ENCODE data around the gene TOP3B. TPM values are rescaled to one million over a fixed set of nuclear protein-coding genes. Genes with fewer than 3 reads are reported as not detected.

Gene TOP3B
- total RNA-seq, 4 donors from 2014 or later, result 12.3 to 27.5 (median 20.4) TPM

DNA sequence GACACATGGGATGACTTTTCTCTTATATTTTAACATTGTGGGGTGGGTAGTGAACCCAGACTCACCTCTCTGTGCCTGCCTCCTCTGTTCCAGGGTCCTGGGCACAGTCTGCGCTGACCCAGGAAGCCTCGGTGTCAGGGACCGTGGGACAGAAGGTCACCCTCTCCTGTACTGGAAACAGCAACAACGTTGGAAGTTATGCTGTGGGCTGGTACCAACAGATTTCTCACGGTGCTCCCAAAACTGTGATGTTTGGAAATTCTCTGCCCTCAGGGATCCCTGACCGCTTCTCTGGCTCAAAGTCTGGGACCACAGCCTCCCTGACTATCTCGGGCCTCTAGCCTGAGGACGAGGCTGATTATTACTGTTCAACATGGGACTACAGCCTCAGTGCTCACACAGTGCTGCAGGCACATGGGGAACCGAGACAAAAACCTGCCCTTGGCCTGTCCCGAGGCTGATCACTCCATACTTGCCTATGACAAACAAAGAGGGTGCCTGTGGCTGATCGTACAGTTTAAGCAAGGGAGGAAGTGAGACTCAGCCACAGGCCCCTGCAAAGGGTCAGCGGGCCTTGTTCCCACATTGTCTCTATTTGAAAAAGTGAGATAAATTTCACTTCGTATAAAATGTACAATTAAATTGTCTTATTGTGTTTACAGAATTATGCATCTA lies 43.7 kb upstream of the TOP3B start:
- Histone ChIP-seq H3K4me3 (no peak overlapping the region), H3K27ac (replicated peaks in 1 of 4) (no peak overlapping the region), H3K4me1 (peaks cover 0 to 14% (median 2%) of the 10 kb centered on the region in 4 donors), H3K9me3 (no peaks in the 10 kb centered on the region), H3K27me3 (peaks cover 0 to 4% (median 0%) of the 10 kb centered on the region in 4 donors), H3K36me3 (no peaks in the 10 kb centered on the region)
- 78% methylated on average over 13 of the region's 13 CpGs for WGBS
- TF ChIP-seq EP300 (IDR thresholded peaks at IDR 0.05), result no peak
- TF ChIP-seq POLR2A (IDR thresholded peaks at IDR 0.05; ENCODE audit: low read depth), result no peak
- TF ChIP-seq, protein P1, sequence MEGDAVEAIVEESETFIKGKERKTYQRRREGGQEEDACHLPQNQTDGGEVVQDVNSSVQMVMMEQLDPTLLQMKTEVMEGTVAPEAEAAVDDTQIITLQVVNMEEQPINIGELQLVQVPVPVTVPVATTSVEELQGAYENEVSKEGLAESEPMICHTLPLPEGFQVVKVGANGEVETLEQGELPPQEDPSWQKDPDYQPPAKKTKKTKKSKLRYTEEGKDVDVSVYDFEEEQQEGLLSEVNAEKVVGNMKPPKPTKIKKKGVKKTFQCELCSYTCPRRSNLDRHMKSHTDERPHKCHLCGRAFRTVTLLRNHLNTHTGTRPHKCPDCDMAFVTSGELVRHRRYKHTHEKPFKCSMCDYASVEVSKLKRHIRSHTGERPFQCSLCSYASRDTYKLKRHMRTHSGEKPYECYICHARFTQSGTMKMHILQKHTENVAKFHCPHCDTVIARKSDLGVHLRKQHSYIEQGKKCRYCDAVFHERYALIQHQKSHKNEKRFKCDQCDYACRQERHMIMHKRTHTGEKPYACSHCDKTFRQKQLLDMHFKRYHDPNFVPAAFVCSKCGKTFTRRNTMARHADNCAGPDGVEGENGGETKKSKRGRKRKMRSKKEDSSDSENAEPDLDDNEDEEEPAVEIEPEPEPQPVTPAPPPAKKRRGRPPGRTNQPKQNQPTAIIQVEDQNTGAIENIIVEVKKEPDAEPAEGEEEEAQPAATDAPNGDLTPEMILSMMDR (IDR thresholded peaks at IDR 0.05), result no peak
- TF ChIP-seq POLR2AphosphoS5 (IDR thresholded peaks at IDR 0.05), result no peak
- intact Hi-C loops (cut with DNase I), result no loop called here
- peak; percentile 75 for DNase-seq (ENCODE audit: extremely low spot score)

DNA sequence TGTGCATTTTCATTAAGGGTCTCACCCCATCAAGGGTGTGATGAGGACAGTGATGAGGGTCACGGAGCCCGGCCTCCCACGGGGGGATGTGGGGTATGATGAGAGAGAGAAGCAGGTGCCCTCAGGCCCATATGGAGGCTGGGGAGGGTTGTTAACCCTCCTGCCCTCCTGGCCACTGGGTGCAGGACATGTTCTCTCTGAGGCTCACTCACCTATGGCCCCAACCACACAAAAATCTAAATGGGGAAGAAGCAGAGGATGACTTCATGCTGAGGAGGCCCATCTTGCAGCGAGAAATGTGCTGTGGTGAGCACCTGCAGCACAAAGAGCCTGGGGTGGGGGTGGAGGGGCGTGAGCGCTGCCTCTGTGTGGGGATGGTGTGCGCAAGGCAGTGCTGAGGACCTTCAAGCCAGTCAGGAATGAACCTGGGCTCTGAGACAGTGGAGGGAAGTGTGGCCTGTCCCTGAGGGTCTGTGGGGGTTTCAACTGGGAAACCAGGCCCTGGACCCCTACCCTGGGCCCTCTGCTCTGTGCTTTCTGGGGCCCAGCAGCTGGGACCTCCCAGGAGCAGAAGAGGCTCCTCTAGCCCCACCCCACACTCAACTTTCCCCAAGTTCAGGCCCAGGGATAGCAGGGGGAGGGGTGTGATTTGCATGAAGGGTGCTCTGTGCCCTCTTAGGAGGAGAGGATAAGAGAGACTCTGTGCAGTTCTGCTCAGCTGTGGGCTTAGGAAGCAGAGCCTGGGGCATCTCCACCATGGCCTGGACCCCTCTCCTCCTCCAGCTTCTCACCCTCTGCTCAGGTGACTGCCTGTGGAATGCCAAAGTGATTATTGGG lies 43.0 kb upstream of the TOP3B start:
- 87% methylated on average over 7 of the region's 7 CpGs for WGBS
- Histone ChIP-seq H3K36me3 (no peaks in the 10 kb centered on the region), H3K4me3 (no peak overlapping the region), H3K27me3 (peaks cover 0 to 4% (median 0%) of the 10 kb centered on the region in 4 donors), H3K4me1 (peaks cover 0 to 6% (median 0%) of the 10 kb centered on the region in 4 donors), H3K9me3 (no peaks in the 10 kb centered on the region), H3K27ac (replicated peaks in 1 of 4) (no peak overlapping the region)
- intact Hi-C loops (cut with DNase I), result no loop called here
- DNase-seq (ENCODE audit: extremely low spot score), result peak; percentile 39
- TF ChIP-seq POLR2AphosphoS5 (IDR thresholded peaks at IDR 0.05) (no peak), EP300 (IDR thresholded peaks at IDR 0.05) (no peak)

DNA sequence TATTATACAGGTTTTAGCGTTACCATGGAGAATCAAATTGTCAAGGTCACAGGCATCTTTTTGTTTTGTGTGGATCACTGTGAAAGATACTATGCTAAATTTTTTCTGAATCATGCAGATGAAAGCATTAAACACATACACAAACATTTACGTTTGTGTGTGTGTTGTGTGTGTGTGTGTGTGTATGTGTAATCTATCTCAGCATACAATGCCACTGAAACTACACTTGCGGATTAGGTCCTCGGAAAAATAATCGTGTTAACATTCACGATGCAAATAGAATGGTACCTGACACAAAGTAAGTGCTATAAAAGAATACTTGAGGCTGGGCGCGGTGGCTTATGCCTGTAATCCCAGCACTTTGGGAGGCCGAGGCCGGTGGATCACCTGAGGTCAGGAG lies 41.9 kb upstream of the TOP3B start:
- no peak overlapping the region for H3K4me3 ChIP-seq
- intact Hi-C loops (cut with DNase I), result no loop called here
- WGBS, result 96% methylated on average over 10 of the region's 10 CpGs
- DNase-seq (ENCODE audit: extremely low spot score), result no peak
- H3K36me3 ChIP-seq, result no peaks in the 10 kb centered on the region
- TF ChIP-seq, protein P1 (IDR thresholded peaks at IDR 0.05), result no peak
- no peak for TF ChIP-seq POLR2A (IDR thresholded peaks at IDR 0.05; ENCODE audit: low read depth)
- TF ChIP-seq EP300 (IDR thresholded peaks at IDR 0.05), result no peak
- no peak for TF ChIP-seq POLR2AphosphoS5 (IDR thresholded peaks at IDR 0.05)
- H3K27me3 ChIP-seq, result peaks cover 0 to 6% (median 0%) of the 10 kb centered on the region in 4 donors
- H3K9me3 ChIP-seq, result no peaks in the 10 kb centered on the region
- H3K27ac ChIP-seq (replicated peaks in 1 of 4), result no peak overlapping the region
- H3K4me1 ChIP-seq, result peaks cover 0 to 5% (median 0%) of the 10 kb centered on the region in 4 donors

DNA sequence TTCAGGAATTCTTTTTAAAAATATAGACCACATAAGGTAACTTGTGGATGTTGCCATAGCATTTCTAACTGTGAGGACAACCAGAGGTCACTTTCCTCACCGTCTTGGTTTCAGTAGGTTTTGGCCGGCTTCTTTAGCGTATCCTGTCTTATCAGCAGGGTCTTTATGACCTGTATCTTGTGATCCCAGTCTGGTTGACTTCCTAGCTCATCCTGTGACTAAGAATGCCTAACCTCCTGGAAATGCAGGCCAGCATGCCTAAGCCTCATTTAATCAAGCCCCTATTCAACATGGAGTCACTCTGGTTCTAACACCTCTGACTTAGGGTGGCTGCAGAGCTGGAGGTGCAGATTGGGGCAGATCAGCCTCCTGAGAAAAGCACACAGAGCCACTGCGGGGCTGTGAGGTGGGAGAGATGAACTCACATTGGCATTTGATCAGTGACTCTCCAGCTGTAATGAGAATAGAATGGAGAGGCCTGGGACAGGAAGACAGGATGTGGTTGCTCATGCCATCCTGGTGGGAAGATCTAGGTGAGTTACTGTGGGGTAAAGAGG lies 41.1 kb upstream of the TOP3B start:
- TF ChIP-seq POLR2A (IDR thresholded peaks at IDR 0.05; ENCODE audit: low read depth) (no peak), POLR2AphosphoS5 (IDR thresholded peaks at IDR 0.05) (no peak), EP300 (IDR thresholded peaks at IDR 0.05) (no peak)
- TF ChIP-seq, protein P1 (IDR thresholded peaks at IDR 0.05), result no peak
- peaks cover 0 to 5% (median 0%) of the 10 kb centered on the region in 4 donors for H3K4me1 ChIP-seq
- H3K4me3 ChIP-seq, result no peak overlapping the region
- intact Hi-C loops (cut with DNase I), result no loop called here
- no peaks in the 10 kb centered on the region for H3K36me3 ChIP-seq
- no peak overlapping the region for H3K27ac ChIP-seq (replicated peaks in 1 of 4)
- H3K9me3 ChIP-seq, result no peaks in the 10 kb centered on the region
- no peak for DNase-seq (ENCODE audit: extremely low spot score)
- 85% methylated on average over 4 of the region's 4 CpGs for WGBS
- peaks cover 0 to 9% (median 0%) of the 10 kb centered on the region in 4 donors for H3K27me3 ChIP-seq

Measured in esophagus muscularis mucosa (tissue), 4 donors.